K562 (cell line): ENCODE data around the gene RCE1. TPM values are rescaled to one million over a fixed set of nuclear protein-coding genes. Genes with fewer than 3 reads are reported as not detected.

ENCODE experiments used
- CREBBP ChIP-seq: IDR thresholded peaks from one replicate; pipeline ENCODE4 v1.6.1; 2012; ENCODE audit warnings: low read depth, mild to moderate bottlenecking, control low read depth, inconsistent platforms, low read length
- KAT7 ChIP-seq: sonication (generic); formaldehyde crosslinking; IDR thresholded peaks from 2 replicates; pipeline ENCODE4 v1.8.0; 2022; ENCODE audit warnings: missing genetic modification reagents, mild to moderate bottlenecking, borderline replicate concordance
- KDM4B ChIP-seq, 2 experiments: fragments of 450-650 bp in 1 of 2; sonication (generic) in 1 of 2; IDR thresholded peaks; 2 replicates each; pipeline ENCODE4 v1.6.1; 2016 to 2017; ENCODE audit warnings: borderline replicate concordance in 2 of 2, antibody characterized with exemption in 1 of 2, low read depth in 1 of 2, mild to moderate bottlenecking in 1 of 2
- KLF13 ChIP-seq: fragments of 450-650 bp; IDR thresholded peaks from 2 replicates; pipeline ENCODE4 v1.6.1; 2016; ENCODE audit warnings: missing genetic modification characterization, low read depth, mild to moderate bottlenecking, missing compliant biosample characterization, moderate library complexity, borderline replicate concordance
- POLR2G ChIP-seq: fragments of 200-400 bp; formaldehyde crosslinking; IDR thresholded peaks from 2 replicates; pipeline ENCODE4 v1.6.1; 2017; ENCODE audit warnings: low read depth, mild to moderate bottlenecking, antibody characterized with exemption, low read length, moderate library complexity
- RBM14 ChIP-seq: fragments of 200-400 bp; formaldehyde crosslinking; IDR thresholded peaks from 2 replicates; pipeline ENCODE4 v1.6.1; 2018; ENCODE audit warnings: low read depth, mild to moderate bottlenecking, low read length, moderate library complexity, borderline replicate concordance; ENCODE audit not compliant: insufficient read depth
- ZKSCAN3 ChIP-seq: fragments of 250-450 bp; sonication (Bioruptor Pico); IDR thresholded peaks from 2 replicates; pipeline ENCODE4 v1.4.0; 2020
- ZNF140 ChIP-seq: fragments of 250-450 bp; sonication (Bioruptor Pico); IDR thresholded peaks from 2 replicates; pipeline ENCODE4 v1.8.0; 2021; ENCODE audit warnings: moderate library complexity, mild to moderate bottlenecking, inconsistent platforms
- ZNF644 ChIP-seq: fragments of 200-800 bp; sonication (Bioruptor generic); IDR thresholded peaks from 2 replicates; pipeline ENCODE4 v1.6.1; 2016; ENCODE audit warnings: low read depth, missing genetic modification characterization, missing compliant biosample characterization
- polyA plus RNA-seq, 8 experiments: library from polyadenylated mRNA; depleted of rRNA in 4 of 8; stranded (reverse) in 5 of 8; unstranded in 3 of 8; fragments of >200 nt; fragmentation: Nextera tagmentation in 2 of 8; fragmentation: Illumina TruSeq in 1 of 8; extraction: Ambion mirVana in 2 of 8; extraction: Trizol in 1 of 8; gene quantifications; 2 replicates each; pipeline versions ENCODE4 v1.2.1 to v1.2.3, GENCODE V29; 2011 to 2014; ENCODE audit warnings: inconsistent platforms in 1 of 8, missing spikeins in 1 of 8
- total RNA-seq, 7 experiments: library from RNA; depleted of rRNA in 6 of 7; stranded (reverse); fragments of >200 nt in 6 of 7; fragmentation: Illumina TruSeq in 2 of 7; extraction: Trizol in 2 of 7; gene quantifications; 2 replicates each; pipeline versions ENCODE4 v1.2.1 to v1.2.3, GENCODE V29; 2011 to 2021; ENCODE audit warnings: low replicate concordance in 1 of 7
- TF ChIP-seq, protein P1 (sequence below): fragments of 450-650 bp; conservative IDR thresholded peaks from 2 replicates; pipeline ENCODE4 v1.6.1; 2016; ENCODE audit warnings: missing genetic modification characterization, low read depth, mild to moderate bottlenecking, control low read depth, missing compliant biosample characterization
- TF ChIP-seq, protein P2 (sequence below): sonication (generic); formaldehyde crosslinking; IDR thresholded peaks from 2 replicates; pipeline ENCODE4 v1.8.0; 2022; ENCODE audit warnings: mild to moderate bottlenecking, missing genetic modification reagents
- TF ChIP-seq, protein P3 (sequence below), 2 experiments: fragments of 450-650 bp; conservative IDR thresholded peaks; 2 replicates each; pipeline ENCODE4 v1.6.1; 2017; ENCODE audit warnings: mild to moderate bottlenecking in 2 of 2, moderate library complexity in 2 of 2
- TF ChIP-seq, protein P4 (sequence below): sonication (generic); formaldehyde crosslinking; IDR thresholded peaks from 2 replicates; pipeline ENCODE4 v1.5.0; 2020; ENCODE audit warnings: missing genetic modification reagents

The RCE1 gene
- total and polyA plus RNA-seq, 9 of the 15 experiments (the other 6 are each of a cell fraction or from before 2014, with no cell fraction given): 0.75 to 41.5 (median 15.1) TPM

DNA sequence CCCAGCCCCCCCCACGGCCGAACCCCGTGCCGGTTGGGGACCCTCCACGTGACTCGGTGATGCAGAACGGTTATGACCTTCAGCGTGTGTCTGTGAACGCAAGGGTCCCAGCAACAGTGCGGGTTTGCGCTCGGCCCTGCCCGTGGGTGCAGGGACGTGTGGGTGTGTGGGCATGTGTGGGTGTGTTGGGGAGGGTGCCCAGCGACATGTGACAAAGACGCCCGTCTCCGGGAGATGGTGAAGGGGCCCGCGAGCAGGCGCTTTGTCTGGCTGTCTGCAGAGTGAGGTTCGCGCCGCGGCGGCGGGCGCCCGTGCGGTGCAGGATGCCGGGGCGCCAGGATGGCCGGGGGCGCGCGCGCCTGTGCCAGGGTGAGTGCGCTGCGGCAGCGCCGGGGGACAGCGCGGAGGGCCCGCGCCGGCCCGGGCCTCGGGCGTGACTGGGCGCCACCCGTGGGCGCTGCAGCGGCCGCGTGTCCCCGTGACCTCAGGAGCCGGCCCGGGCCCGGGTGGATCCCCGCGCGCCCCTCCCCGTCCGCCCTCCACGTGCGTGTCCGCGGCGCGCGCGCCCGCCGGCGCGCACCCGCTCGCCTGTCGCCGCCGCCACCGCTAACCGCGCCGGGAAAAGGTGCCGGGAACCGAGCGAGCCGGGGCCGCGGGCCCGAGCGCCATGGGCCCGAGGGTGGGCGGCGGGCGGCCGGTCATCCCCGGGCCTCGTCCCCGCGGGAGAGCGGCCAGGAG, 13.4 kb downstream of the RCE1 start, which contains the start of gene LRFN4 (continued):
- TF ChIP-seq, protein P1, sequence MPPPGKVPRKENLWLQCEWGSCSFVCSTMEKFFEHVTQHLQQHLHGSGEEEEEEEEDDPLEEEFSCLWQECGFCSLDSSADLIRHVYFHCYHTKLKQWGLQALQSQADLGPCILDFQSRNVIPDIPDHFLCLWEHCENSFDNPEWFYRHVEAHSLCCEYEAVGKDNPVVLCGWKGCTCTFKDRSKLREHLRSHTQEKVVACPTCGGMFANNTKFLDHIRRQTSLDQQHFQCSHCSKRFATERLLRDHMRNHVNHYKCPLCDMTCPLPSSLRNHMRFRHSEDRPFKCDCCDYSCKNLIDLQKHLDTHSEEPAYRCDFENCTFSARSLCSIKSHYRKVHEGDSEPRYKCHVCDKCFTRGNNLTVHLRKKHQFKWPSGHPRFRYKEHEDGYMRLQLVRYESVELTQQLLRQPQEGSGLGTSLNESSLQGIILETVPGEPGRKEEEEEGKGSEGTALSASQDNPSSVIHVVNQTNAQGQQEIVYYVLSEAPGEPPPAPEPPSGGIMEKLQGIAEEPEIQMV (tag): no peak
- 0 out of 2 replicates have a peak, but pooled peaks have one; percentile 51 for TF ChIP-seq ZNF644
- peak; percentile 42; the same call in 1 of the 2 replicates for TF ChIP-seq KLF13 (tag)
- TF ChIP-seq, protein P2, sequence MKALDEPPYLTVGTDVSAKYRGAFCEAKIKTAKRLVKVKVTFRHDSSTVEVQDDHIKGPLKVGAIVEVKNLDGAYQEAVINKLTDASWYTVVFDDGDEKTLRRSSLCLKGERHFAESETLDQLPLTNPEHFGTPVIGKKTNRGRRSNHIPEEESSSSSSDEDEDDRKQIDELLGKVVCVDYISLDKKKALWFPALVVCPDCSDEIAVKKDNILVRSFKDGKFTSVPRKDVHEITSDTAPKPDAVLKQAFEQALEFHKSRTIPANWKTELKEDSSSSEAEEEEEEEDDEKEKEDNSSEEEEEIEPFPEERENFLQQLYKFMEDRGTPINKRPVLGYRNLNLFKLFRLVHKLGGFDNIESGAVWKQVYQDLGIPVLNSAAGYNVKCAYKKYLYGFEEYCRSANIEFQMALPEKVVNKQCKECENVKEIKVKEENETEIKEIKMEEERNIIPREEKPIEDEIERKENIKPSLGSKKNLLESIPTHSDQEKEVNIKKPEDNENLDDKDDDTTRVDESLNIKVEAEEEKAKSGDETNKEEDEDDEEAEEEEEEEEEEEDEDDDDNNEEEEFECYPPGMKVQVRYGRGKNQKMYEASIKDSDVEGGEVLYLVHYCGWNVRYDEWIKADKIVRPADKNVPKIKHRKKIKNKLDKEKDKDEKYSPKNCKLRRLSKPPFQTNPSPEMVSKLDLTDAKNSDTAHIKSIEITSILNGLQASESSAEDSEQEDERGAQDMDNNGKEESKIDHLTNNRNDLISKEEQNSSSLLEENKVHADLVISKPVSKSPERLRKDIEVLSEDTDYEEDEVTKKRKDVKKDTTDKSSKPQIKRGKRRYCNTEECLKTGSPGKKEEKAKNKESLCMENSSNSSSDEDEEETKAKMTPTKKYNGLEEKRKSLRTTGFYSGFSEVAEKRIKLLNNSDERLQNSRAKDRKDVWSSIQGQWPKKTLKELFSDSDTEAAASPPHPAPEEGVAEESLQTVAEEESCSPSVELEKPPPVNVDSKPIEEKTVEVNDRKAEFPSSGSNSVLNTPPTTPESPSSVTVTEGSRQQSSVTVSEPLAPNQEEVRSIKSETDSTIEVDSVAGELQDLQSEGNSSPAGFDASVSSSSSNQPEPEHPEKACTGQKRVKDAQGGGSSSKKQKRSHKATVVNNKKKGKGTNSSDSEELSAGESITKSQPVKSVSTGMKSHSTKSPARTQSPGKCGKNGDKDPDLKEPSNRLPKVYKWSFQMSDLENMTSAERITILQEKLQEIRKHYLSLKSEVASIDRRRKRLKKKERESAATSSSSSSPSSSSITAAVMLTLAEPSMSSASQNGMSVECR (CRISPR knock-in tag): peak; percentile 60; the same call in 1 of the 2 replicates
- TF ChIP-seq, protein P3, sequence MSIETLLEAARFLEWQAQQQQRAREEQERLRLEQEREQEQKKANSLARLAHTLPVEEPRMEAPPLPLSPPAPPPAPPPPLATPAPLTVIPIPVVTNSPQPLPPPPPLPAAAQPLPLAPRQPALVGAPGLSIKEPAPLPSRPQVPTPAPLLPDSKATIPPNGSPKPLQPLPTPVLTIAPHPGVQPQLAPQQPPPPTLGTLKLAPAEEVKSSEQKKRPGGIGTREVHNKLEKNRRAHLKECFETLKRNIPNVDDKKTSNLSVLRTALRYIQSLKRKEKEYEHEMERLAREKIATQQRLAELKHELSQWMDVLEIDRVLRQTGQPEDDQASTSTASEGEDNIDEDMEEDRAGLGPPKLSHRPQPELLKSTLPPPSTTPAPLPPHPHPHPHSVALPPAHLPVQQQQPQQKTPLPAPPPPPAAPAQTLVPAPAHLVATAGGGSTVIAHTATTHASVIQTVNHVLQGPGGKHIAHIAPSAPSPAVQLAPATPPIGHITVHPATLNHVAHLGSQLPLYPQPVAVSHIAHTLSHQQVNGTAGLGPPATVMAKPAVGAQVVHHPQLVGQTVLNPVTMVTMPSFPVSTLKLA (conservative IDR thresholded peaks at IDR 0.05): peak; percentile 76 to 82
- TF ChIP-seq, protein P4, sequence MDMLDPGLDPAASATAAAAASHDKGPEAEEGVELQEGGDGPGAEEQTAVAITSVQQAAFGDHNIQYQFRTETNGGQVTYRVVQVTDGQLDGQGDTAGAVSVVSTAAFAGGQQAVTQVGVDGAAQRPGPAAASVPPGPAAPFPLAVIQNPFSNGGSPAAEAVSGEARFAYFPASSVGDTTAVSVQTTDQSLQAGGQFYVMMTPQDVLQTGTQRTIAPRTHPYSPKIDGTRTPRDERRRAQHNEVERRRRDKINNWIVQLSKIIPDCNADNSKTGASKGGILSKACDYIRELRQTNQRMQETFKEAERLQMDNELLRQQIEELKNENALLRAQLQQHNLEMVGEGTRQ (CRISPR knock-in tag): peak; percentile 82
- TF ChIP-seq RBM14: 0 out of 2 replicates have a peak, but pooled peaks have one; percentile 64
- 0 out of 4 replicates have a peak, but pooled peaks of 1 of the 2 experiments have one; percentile 28 for TF ChIP-seq KDM4B (IDR thresholded peaks at IDR 0.05; ENCODE audit: borderline replicate concordance in 2 of 2, low read depth in 1 of 2)
- no peak for TF ChIP-seq ZKSCAN3 (CRISPR knock-in tag)
- peak; percentile 47; the same call in 1 of the 2 replicates for TF ChIP-seq POLR2G
- 0 out of 2 replicates have a peak, but pooled peaks have one; percentile 2 for TF ChIP-seq KAT7 (CRISPR knock-in tag)
- no peak for TF ChIP-seq CREBBP
- no peak for TF ChIP-seq ZNF140 (CRISPR knock-in tag)
- TF ChIP-seq, all 486 proteins: peak for 47
